MCF 10A (cell line): ENCODE data around the gene ALKAL2. TPM values are rescaled to one million over a fixed set of nuclear protein-coding genes. Genes with fewer than 3 reads are reported as not detected.

Experiments used
- BruUV-seq: library from RNA; stranded (reverse); fragments of 400-500 nt; replicated peaks from 2 replicates; lab custom pipeline; 2021; lab: Mats Ljungman, UMichigan
- CTCF ChIA-PET: fragments of 300-600 bp; sonication (Branson Sonifier 250); formaldehyde crosslinking; extraction: SDS; loops from one replicate; lab custom pipeline; 2021; ENCODE audit warnings: antibody characterized with exemption, inconsistent platforms; lab: Yijun Ruan, JAX
- POLR2A ChIA-PET: fragments of 300-600, 350-650 bp; sonication (Branson Sonifier 250); formaldehyde crosslinking; extraction: SDS; loops from one replicate; lab custom pipeline; 2020; ENCODE audit warnings: antibody characterized with exemption, inconsistent platforms; lab: Yijun Ruan, JAX
- DNase-seq: peaks from one replicate; pipeline ENCODE4 v3.0.0-alpha.2; 2018; ENCODE audit not compliant: unreplicated experiment
- H3K27ac Mint-ChIP-seq: one replicate; pipeline ENCODE4 v1.8.0; 2022; ENCODE audit warnings: mild to moderate bottlenecking, low read depth, mixed read lengths; ENCODE audit not compliant: unreplicated experiment
- H3K27me3 Mint-ChIP-seq: one replicate; pipeline ENCODE4 v1.8.0; 2022; ENCODE audit warnings: mixed read lengths; ENCODE audit not compliant: insufficient read depth, unreplicated experiment
- H3K36me3 Mint-ChIP-seq: one replicate; pipeline ENCODE4 v1.8.0; 2022; ENCODE audit warnings: mild to moderate bottlenecking, moderate library complexity, mixed read lengths; ENCODE audit not compliant: insufficient read depth, unreplicated experiment
- H3K4me1 Mint-ChIP-seq: one replicate; pipeline ENCODE4 v1.8.0; 2022; ENCODE audit warnings: mixed read lengths; ENCODE audit not compliant: insufficient read depth, unreplicated experiment
- H3K4me3 Mint-ChIP-seq: one replicate; pipeline ENCODE4 v1.8.0; 2022; ENCODE audit warnings: mild to moderate bottlenecking, moderate library complexity, mixed read lengths; ENCODE audit not compliant: unreplicated experiment
- H3K9me3 Mint-ChIP-seq: one replicate; pipeline ENCODE4 v1.8.0; 2022; ENCODE audit warnings: mixed read lengths; ENCODE audit not compliant: unreplicated experiment
- CTCF ChIP-seq: fragments of 200-600 bp; IDR thresholded peaks from one replicate; pipeline ENCODE4 v1.8.0; 2022; ENCODE audit warnings: antibody characterized with exemption, mild to moderate bottlenecking; ENCODE audit not compliant: unreplicated experiment
- intact Hi-C: fragments of 100-400 bp; cut with micrococcal nuclease; formaldehyde crosslinking; loops from 2 replicates; pipeline ENCODE4 v1.14.1; 2022
- total RNA-seq: library from RNA; stranded (reverse); gene quantifications from 2 replicates; pipeline ENCODE4 v1.2.3, GENCODE V29; 2022

ALKAL2 gene
- total RNA-seq, 1 experiment from 2014 or later = not detected

DNA sequence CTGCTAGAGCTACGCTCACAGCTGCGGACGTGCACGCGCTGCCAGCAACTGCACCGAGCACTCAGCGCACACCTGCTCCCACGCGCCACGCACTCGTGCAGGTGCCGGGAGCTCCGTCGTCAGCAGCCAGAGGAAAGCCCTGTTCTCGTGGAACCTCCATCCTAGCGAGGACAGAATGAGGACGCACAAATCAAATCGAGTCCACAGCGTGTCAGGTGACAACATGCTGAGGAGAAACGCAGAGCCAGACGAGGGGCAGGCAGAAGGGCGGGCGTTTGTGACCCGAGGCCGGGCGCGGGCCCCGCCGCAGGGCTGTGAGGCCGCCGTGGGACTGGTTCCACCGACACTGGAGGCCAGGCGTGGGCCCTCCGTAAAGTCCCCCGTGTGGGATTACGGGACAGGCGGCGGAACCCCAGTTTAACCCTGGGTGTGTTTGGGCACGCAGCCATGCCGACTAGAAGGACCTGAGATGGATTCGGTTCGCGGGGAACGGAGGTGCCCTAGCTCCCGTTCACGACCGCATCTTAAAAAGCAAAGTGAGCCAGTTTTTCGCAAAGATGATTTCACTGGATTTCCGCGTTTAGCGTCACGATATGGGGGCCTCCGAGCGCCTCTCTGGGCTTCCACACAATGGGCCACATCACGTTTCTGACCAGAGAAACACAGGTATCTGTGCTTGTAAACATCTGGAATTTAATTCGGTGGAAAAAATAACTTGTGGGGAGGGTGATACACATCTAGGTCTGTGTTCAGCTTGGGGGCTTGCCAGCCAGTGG, 26.9 kb upstream of the ALKAL2 start:
- TF ChIP-seq CTCF = no peak
- ChIA-PET CTCF (no interaction called here), POLR2A (no interaction called here)
- H3K4me3 Mint-ChIP-seq = no peak overlapping the region
- peaks cover 9% of the 10 kb centered on the region for H3K9me3 Mint-ChIP-seq
- intact Hi-C loops = no loop called here
- DNase-seq = no peak
- H3K36me3 Mint-ChIP-seq = no peaks in the 10 kb centered on the region
- H3K27ac Mint-ChIP-seq = no peak overlapping the region
- no peaks in the 10 kb centered on the region for H3K27me3 Mint-ChIP-seq
- H3K4me1 Mint-ChIP-seq = no peaks in the 10 kb centered on the region
- no TSS peak for BruUV-seq

GRCh38 chr2:313991-314390, 26.1 kb upstream of the ALKAL2 start:
- Mint-ChIP-seq H3K27ac (no peak overlapping the region), H3K4me1 (no peaks in the 10 kb centered on the region), H3K36me3 (no peaks in the 10 kb centered on the region), H3K9me3 (peaks cover 5% of the 10 kb centered on the region), H3K27me3 (no peaks in the 10 kb centered on the region), H3K4me3 (no peak overlapping the region)
- ChIA-PET CTCF (no interaction called here), POLR2A (no interaction called here)
- no TSS peak for BruUV-seq
- intact Hi-C loops = no loop called here
- TF ChIP-seq CTCF = no peak
- no peak for DNase-seq

DNA sequence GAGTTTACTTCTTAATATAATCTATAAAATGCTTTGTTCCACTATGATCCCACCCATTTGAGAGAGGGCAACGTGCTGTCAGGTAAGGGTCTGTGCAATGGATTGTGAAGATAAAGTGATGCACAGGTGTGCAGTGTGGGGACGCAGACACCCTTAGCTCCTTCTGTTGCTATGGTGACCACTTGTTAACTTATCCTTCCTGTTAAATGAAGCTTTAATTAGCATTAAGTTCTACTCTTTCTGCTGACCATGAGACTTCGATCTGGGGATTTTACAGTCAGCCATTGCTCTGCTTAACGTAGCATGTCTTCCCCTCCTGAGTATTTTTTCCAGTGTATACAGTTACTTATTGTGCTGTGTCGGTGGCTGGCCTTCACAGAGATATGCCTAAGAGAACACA, 23.1 kb upstream of the ALKAL2 start:
- ChIA-PET CTCF (no interaction called here), POLR2A (no interaction called here)
- H3K27ac Mint-ChIP-seq = no peak overlapping the region
- no peak for TF ChIP-seq CTCF
- no TSS peak for BruUV-seq
- intact Hi-C loops = no loop called here
- no peaks in the 10 kb centered on the region for H3K4me1 Mint-ChIP-seq
- H3K9me3 Mint-ChIP-seq = no peaks in the 10 kb centered on the region
- DNase-seq = no peak
- no peaks in the 10 kb centered on the region for H3K27me3 Mint-ChIP-seq
- no peak overlapping the region for H3K4me3 Mint-ChIP-seq
- no peaks in the 10 kb centered on the region for H3K36me3 Mint-ChIP-seq

GRCh38 chr2:309954-310510, 22.1 kb upstream of the ALKAL2 start:
- DNase-seq = no peak
- H3K9me3 Mint-ChIP-seq = no peaks in the 10 kb centered on the region
- H3K4me1 Mint-ChIP-seq = no peaks in the 10 kb centered on the region
- no peak for TF ChIP-seq CTCF
- intact Hi-C loops = no loop called here
- H3K36me3 Mint-ChIP-seq = no peaks in the 10 kb centered on the region
- no peak overlapping the region for H3K4me3 Mint-ChIP-seq
- no peaks in the 10 kb centered on the region for H3K27me3 Mint-ChIP-seq
- POLR2A ChIA-PET = interaction anchor here (0.9 to 1.3 kb wide), 2 partner anchors 18 to 46 kb away, joined by 3 to 4 read pairs; no protein-coding TSS in a partner anchor
- H3K27ac Mint-ChIP-seq = no peak overlapping the region
- no TSS peak for BruUV-seq
- CTCF ChIA-PET = interaction anchor here (0.5 to 0.8 kb wide), 2 partner anchors 8 to 191 kb away, joined by 3 to 4 read pairs; no protein-coding TSS in a partner anchor
